ENCODE results near the gene BHLHE40.

BHLHE40 gene

DNA sequence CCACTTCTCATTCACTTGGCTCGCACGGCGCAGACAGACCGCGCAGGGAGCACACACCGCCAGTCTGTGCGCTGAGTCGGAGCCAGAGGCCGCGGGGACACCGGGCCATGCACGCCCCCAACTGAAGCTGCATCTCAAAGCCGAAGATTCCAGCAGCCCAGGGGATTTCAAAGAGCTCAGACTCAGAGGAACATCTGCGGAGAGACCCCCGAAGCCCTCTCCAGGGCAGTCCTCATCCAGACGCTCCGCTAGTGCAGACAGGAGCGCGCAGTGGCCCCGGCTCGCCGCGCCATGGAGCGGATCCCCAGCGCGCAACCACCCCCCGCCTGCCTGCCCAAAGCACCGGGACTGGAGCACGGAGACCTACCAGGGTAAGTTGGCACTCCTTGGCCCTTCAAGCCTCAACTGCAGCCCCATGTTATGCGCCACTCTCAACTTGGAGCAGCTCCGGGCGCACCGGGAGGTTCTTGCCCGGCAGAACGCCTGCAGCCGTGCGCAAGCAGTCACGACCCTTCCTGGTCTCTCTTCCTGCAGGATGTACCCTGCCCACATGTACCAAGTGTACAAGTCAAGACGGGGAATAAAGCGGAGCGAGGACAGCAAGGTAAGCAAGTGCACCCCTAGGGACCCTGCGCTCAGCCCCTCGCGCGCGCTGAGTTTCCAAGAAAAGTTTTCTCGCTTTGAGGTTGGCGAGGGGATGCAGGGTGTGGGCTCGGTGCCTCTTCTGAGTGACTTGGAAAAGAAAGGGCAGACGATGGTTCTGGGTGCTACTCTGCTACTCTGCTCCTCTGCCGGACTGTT, at the start of gene BHLHE40:
BHLHE40 (plus strand) TSS at position 10 of the 801 bp plus-strand sequence; CDS start at position 292, 282 bp downstream.
- no peak for DNase-seq (ENCODE audit: low read depth in 2 of 2, low spot score in 1 of 2)

DNA sequence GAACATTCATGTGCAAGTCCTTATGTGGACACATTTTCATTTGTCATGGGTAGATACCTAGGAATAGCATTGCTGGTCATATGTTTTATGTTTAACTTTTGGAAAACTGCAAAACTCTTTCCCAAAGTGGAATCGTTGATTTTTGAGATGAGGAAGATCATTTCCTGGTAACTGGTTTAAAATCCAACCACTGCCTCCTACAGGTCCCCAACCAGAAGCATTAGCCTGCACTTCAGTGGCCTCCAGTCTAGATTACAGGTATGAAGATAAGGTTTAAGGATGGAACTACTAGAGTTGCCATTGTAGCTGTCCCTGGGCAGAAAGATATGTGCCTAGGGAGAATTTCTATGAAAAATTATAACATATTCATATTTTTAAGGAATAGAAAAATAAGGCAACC, 48.7 kb upstream of the BHLHE40 start:
- no peak for DNase-seq (ENCODE audit: low read depth in 2 of 2, low spot score in 1 of 2)

DNA sequence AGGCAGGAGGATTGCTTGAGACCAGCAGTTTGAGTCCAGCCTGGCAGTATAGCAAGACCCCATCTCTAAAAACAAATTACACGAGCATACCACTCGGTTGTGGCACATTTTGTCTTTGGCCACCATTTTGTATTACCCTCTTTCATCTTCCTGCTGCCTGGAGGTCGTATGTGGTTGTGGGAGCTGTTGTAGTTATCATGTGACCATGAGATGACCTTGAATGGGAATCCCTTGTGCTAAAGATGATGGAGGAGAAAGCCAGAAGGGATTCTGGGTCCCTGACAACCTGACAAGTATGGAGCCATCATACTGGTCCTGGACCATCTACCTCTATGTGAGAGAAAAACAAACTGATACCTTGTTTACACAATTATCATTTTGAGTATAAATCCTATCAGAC, 45.2 kb upstream of the BHLHE40 start:
- no peak for DNase-seq (ENCODE audit: low read depth in 2 of 2, low spot score in 1 of 2)

DNA sequence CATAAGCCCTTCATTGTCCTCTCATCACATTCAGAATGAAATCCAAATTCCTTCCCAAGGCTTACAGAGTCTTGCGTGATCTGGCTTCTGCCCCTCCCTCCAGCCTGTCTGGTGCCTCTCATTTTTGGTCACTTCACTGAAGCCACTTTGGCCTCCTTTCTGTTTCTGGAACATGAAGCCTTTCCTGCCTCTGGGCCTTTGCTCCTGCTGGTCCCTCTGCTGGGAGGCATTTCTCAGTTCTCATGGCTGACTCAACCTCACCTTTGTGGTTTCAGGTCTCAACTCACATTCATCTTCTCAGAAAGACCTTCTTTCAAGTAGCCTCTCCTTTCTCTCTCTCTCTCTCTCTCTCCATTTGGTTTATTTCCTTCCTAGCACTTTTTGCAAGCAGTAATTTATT, 43.9 kb upstream of the BHLHE40 start:
- DNase-seq (ENCODE audit: low read depth in 2 of 2, low spot score in 1 of 2) = no peak

DNA sequence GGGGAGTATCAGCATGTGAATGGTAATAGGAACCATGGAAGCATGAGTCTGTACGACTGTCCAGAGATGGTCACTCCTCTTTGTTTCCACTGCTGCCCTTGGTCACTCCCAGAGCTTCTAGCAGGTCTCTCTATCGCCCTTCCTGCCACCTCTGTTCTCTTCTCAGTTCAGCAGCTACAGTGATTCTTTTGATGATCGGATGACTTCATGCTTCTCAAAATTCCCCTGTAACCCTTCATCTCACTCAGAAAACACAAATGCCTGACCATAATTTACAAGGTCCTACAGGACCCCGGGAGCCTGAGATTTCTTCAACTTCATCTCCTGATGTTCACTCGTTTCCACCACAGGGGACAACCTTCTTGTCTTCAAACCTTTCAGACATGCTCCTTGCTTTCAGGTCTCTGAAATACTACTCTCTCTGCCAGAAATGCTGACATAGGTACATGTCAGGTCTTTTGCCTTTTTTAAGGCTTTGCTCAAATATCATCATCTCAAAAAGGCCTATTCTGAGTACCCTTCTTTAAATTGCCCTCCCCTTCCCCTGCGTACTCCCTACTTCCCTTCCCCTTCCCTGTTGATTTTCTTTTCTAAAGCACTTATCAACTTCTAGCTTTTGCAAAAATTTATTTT, 42.1 kb upstream of the BHLHE40 start:
- DNase-seq (ENCODE audit: low read depth in 2 of 2, low spot score in 1 of 2) = no peak

- DNase-seq (ENCODE audit: low read depth in 2 of 2, low spot score in 1 of 2) = no peak
Measured at GRCh38 chr3:4938281-4938982, 40.8 kb upstream of the BHLHE40 start.

GRCh38 chr3:4939276-4939675, 40.0 kb upstream of the BHLHE40 start:
- DNase-seq (ENCODE audit: low read depth in 2 of 2, low spot score in 1 of 2) = no peak

DNA sequence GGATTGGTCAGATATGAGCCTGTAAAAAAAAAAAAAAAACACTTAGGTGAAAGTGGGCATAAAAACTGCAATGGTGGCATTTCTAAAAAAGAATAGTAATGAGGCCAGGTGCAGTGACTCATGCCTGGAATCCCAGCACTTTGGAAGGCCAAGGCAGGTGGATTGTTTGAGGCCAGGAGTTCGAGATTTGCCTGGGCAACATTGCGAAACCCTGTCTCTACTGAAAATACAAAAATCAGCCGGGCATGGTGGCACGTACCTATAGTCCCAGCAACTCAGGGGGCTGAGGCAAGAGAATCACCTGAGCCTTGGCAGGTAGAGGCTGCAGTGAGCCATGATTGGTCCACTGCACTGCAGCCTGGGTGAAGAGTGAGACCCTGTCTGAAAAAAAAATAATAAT, 38.3 kb upstream of the BHLHE40 start:
- no peak for DNase-seq (ENCODE audit: low read depth in 2 of 2, low spot score in 1 of 2)

DNA sequence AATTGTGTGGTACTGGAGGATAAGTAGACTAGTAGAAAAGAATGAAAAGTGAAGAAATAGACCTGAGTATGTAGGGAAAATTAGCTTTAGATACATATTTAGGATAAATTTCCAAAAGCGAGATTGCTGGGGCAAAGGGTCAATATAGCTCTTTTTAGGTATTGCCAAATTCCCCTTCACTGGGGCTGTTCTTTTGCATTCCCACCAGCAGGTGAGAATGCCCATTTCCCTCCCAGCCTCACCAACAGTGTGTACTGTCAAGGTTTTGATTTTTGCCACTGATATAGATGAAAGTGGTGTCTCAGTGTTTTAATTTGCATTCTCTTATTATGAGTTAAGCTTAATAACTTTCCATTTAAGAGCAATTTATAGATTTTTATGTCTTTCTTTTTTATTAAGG, 35.7 kb upstream of the BHLHE40 start:
- no peak for DNase-seq (ENCODE audit: low read depth in 2 of 2, low spot score in 1 of 2)

- no peak for DNase-seq (ENCODE audit: low read depth in 2 of 2, low spot score in 1 of 2)
Measured at GRCh38 chr3:4945324-4945723, 33.9 kb upstream of the BHLHE40 start.

DNA sequence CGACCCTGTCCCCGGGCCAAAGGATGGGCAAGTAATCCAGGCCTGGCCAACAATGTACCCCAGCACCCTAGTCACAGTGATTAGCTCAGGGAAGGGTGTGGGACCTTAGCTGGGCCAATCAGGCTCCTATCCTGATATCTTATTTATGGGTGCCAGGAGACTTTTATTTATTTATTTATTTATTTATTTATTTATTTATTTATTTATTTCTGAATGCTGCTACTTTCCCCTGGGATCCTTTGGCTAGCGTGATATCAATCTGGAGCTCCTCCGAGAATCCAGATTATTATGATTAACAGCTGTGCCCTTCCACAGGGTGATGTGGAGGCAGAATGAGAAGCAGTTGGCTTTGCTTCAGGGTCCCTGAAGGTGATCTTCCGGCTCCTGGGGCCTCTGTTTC, 32.2 kb upstream of the BHLHE40 start:
- DNase-seq (ENCODE audit: low read depth in 2 of 2, low spot score in 1 of 2) = no peak

DNA sequence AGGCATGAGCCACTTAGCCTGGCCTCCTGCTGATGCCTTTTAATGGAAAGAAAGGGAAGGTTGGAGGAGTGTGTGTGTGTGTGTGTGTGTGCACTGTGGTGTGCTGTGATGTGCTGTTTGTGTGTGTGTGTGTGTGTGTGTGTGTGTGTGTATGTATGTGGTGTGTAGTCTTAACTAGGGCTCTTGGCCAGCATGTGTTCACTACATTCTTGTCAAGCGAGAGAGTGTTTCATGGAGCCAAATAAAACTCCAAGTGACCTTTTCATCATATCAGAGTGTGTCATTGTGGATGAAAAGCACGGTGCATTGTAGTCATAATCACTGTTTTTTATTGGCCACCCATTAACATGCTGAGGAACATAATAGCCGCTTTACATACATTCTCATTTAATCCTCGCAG, 30.8 kb upstream of the BHLHE40 start:
- DNase-seq (ENCODE audit: low read depth in 2 of 2, low spot score in 1 of 2) = no peak

DNA sequence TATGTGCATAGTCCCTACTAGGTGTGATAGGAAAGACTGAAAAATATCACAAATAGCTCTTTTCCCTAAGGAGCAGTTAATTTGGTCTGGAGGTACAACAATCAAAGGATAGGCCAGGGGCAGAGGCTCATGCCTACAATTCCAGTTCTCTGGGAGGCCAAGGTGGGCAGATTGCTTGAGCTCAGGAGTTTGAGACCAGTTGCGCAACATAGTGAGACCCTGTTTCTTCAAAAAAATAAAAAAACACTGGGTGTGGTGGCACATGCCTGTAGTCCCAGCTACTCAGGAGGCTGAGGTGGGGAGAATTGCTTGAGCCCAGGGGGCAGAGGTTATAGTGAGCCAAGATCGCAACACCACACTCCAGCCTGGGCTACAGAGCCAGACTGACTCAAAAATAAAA, 30.2 kb upstream of the BHLHE40 start:
- DNase-seq (ENCODE audit: low read depth in 2 of 2, low spot score in 1 of 2) = no peak

- no peak for DNase-seq (ENCODE audit: low read depth in 2 of 2, low spot score in 1 of 2)
Measured at GRCh38 chr3:4949659-4950058, 29.6 kb upstream of the BHLHE40 start.

DNA sequence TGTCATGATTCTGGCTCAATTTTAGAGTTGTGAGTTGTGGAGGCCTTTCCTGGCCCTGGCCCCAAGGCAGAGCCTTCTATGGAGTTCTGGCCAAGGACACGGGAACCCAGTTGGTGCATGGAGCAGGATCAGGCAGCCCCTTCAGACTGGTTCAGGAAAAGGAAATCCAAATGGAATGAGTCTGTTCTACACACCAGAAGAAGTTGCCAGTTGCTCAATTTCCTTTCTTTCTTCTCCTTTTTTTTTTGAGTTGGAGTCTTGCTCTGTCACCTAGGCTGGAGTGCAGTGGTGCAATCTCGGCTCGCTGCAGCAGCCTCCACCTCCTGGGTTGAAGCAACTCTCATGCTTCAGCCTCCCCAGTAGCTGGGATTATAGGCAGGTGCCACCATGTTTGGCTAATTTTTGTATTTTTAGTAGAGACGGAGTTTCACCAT, 28.9 kb upstream of the BHLHE40 start:
- no peak for DNase-seq (ENCODE audit: low read depth in 2 of 2, low spot score in 1 of 2)

- no peak for DNase-seq (ENCODE audit: low read depth in 2 of 2, low spot score in 1 of 2)
Measured at GRCh38 chr3:4950948-4951347, 28.3 kb upstream of the BHLHE40 start.

- DNase-seq (ENCODE audit: low read depth in 2 of 2, low spot score in 1 of 2) = no peak
Measured at GRCh38 chr3:4953119-4953518, 26.1 kb upstream of the BHLHE40 start.

DNA sequence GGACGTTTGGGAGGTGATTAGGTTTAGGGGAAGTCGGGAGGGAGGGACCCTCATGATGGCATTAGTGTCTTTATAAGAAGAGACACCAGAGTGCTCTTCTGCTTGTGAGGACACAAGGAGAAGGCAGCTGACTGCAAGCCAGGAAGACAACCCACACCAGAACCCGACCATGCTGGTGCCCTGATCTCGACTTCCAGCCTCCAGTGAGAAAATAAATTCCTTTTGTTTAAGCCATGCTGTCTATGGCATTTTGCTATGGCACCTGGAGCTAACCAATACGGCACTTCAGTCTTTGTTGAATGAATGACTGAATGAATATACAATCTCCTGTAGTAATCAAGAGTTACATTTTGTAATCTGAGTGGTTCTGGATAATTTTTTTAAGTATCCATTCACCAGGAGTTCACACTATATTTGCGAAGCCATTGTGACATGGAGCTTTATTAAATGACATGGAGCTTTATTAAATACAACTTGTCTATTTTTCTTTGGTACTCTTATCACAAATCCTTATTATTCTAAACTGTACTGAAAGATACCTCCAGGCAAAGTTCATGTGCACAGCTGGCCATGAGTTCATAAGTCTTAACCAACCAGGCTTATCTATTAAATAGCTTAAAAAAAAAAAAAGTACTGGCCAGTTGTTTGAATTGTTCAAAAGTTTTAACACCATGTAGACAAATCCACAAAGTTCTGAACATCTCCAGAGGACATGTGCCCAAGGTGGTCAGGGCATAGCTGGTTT, 24.8 kb upstream of the BHLHE40 start:
- no peak for DNase-seq (ENCODE audit: low read depth in 2 of 2, low spot score in 1 of 2)

GRCh38 chr3:4956099-4956498, 23.1 kb upstream of the BHLHE40 start:
- DNase-seq (ENCODE audit: low read depth in 2 of 2, low spot score in 1 of 2) = no peak

DNA sequence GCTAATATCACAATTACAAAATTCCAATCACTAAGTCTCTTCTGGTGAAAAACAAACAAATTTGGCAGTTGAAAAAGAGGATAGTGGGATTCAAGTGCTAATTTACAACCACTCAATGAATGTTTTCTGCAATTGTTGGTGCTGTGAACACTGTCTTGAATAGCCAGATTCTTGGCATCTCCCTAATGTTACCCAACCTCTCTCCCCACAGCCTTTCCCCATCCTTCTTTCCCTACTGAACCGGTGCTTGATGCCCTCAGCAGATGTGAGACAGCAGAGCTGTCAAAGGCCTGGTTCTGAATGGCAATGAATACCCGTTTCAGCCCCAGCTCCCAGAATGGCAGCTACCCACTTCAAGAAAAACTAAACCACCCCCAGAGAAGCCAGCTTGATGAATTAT, 22.5 kb upstream of the BHLHE40 start:
- DNase-seq (ENCODE audit: low read depth in 2 of 2, low spot score in 1 of 2) = no peak

GRCh38 chr3:4957978-4958377, 21.3 kb upstream of the BHLHE40 start:
- no peak for DNase-seq (ENCODE audit: low read depth in 2 of 2, low spot score in 1 of 2)

Data from stimulated activated CD8-positive, alpha-beta memory T cell treated with anti-CD3 and anti-CD28 coated beads, Interleukin-4, amount 100 ng/mL, for 4 hours (primary cell).